Fibroblast of the aortic adventitia (primary cell): ENCODE results near the gene MTG1. TPM values are rescaled to one million over a fixed set of nuclear protein-coding genes. Genes with fewer than 3 reads are reported as not detected.

ENCODE experiments used
- DNase-seq: peaks from one replicate; pipeline ENCODE4 v3.0.0-alpha.2; 2010; ENCODE audit warnings: low read depth
- H3K4me3 ChIP-seq: 2 replicates; pipeline ENCODE4 v1.5.1; 2011; ENCODE audit warnings: low read depth, mild to moderate bottlenecking, control low read depth, low read length, moderate library complexity
- total RNA-seq: library from RNA; depleted of rRNA; stranded (reverse); fragments of >200 nt; gene quantifications from 2 replicates; pipeline ENCODE4 v1.2.3, GENCODE V29; 2012; ENCODE audit warnings: low replicate concordance
- TF ChIP-seq, protein P1 (sequence below): IDR thresholded peaks from 2 replicates; pipeline ENCODE4 v1.5.1; 2011; ENCODE audit warnings: mild to moderate bottlenecking, low read length, control low read depth, inconsistent platforms; ENCODE audit not compliant: insufficient read depth

Gene MTG1
- total RNA-seq, 1 donor = 25.4 TPM

DNA sequence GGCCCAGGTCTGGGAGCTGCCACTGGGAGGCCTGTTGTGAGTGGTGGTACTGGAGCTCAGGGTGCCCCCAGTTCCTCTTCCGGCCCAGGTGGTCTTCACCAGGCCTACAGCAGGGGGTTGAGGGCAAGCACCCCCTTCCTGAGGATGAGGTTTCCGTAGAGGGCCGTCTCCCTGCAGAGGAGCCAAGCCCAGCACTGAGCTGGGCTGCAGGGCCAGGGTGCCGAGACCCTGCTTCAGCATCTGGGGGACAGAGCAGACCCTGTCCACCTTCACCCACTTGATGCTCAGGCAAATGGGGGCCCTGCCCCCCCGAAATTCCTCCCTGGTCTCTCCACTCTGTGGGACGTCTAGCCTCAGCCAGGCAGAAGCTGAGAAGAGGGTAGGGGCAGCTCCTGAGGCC lies 38.7 kb upstream of the MTG1 start:
- DNase-seq = no peak
- TF ChIP-seq, protein P1, sequence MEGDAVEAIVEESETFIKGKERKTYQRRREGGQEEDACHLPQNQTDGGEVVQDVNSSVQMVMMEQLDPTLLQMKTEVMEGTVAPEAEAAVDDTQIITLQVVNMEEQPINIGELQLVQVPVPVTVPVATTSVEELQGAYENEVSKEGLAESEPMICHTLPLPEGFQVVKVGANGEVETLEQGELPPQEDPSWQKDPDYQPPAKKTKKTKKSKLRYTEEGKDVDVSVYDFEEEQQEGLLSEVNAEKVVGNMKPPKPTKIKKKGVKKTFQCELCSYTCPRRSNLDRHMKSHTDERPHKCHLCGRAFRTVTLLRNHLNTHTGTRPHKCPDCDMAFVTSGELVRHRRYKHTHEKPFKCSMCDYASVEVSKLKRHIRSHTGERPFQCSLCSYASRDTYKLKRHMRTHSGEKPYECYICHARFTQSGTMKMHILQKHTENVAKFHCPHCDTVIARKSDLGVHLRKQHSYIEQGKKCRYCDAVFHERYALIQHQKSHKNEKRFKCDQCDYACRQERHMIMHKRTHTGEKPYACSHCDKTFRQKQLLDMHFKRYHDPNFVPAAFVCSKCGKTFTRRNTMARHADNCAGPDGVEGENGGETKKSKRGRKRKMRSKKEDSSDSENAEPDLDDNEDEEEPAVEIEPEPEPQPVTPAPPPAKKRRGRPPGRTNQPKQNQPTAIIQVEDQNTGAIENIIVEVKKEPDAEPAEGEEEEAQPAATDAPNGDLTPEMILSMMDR = no peak
- H3K4me3 ChIP-seq = no peak overlapping the region

- TF ChIP-seq, protein P1 = no peak
- no peak overlapping the region for H3K4me3 ChIP-seq
- no peak for DNase-seq
These were observed 38.0 kb upstream of the MTG1 start for GRCh38 chr10:133355991-133356390.

- TF ChIP-seq, protein P1 = no peak
- H3K4me3 ChIP-seq = peak overlapping the region; percentile 67
- DNase-seq = no peak
These were observed 37.2 kb upstream of the MTG1 start for GRCh38 chr10:133356549-133357284.

DNA sequence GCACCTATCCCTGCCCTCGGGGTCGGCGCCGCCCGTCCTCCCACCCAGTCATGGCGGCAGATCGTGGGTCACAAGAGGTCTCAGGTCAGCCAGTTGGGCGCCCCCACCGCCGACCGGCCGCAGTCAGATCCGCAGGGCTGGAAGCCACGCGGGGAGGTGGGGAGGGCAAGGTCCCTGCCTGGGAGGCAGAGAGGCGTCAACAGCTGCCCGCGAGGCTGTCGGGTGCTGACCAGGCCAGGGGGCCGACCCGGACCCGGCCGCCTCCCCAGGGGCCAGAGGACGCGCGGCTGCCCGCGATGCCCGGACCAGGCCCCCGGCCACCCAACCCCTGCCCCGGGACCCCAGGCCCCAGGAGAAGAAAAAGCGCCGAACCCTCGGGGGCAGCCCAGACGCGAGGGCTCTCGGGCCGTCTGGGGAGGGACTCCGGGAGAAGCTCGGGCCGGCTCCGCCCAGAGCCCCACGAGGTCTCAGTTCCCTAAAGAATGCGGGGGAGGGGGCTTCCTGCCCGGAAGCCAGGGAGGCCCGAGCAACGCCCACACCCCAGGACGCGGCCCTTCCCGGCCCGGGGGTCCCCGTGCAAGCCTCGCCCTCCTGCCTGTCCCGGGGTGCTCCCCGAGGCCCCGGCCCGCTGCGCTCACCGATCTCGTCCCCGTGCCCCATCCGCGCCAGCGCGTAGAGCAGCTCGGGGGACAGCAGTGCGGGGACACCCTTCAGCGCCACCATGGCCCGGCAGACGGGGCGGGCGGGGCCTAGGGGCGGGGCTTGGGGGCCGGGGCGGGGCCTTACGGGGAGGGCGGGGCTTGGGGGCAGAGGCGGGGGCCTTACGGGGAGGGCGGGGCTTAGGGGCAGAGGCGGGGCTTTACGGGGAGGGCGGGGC lies 36.4 kb upstream of the MTG1 start, which contains the start of gene FUOM:
TSS of gene FUOM (minus strand) at position 735 of the 877 bp plus-strand sequence. CDS start at position 723, 12 bp downstream.
- peak; percentile 13 for DNase-seq
- TF ChIP-seq, protein P1 = no peak
- H3K4me3 ChIP-seq = peak within 1 kb of the TSS; percentile 67

GRCh38 chr10:133358162-133358924 lies 35.6 kb upstream of the MTG1 start:
- TF ChIP-seq, protein P1 = no peak
- no peak for DNase-seq
- no peak overlapping the region for H3K4me3 ChIP-seq

GRCh38 chr10:133358925-133359310 lies 35.0 kb upstream of the MTG1 start:
- DNase-seq = no peak
- no peak overlapping the region for H3K4me3 ChIP-seq
- TF ChIP-seq, protein P1 = no peak
